AG04450 (cell line): ENCODE data around the gene ITFG1. TPM values are rescaled to one million over a fixed set of nuclear protein-coding genes. Genes with fewer than 3 reads are reported as not detected.
"Not testable (repeated sequence)": the region's sequence is repeated elsewhere in the genome, so short reads cannot be mapped to it uniquely, and the experiment has no call there.

ENCODE experiments used
- CTCF ChIA-PET: fragments of 300-600, 350-600 bp; formaldehyde crosslinking; extraction: SDS; loops from one replicate; lab custom pipeline; 2022; ENCODE audit warnings: antibody characterized with exemption, inconsistent platforms; lab: Charles Lee
- POLR2A ChIA-PET: fragments of 350-600 bp; formaldehyde crosslinking; extraction: SDS; loops from one replicate; lab custom pipeline; 2021; ENCODE audit warnings: antibody characterized with exemption, inconsistent platforms; lab: Yijun Ruan, JAX
- DNase-seq: peaks from one replicate; pipeline ENCODE4 v3.0.0-alpha.2; 2011; ENCODE audit warnings: low read depth, low spot score
- H3K27ac ChIP-seq: one replicate; pipeline ENCODE4 v1.5.1; 2012; ENCODE audit warnings: low read depth, low read length, control low read depth
- H3K27me3 ChIP-seq: one replicate; pipeline ENCODE4 v1.6.0; 2012; ENCODE audit warnings: low read length; ENCODE audit not compliant: control insufficient read depth, insufficient read depth
- H3K4me3 ChIP-seq: 2 replicates; pipeline ENCODE4 v1.5.1; 2011; ENCODE audit warnings: mild to moderate bottlenecking, low read depth, low read length, control low read depth
- H3K9me3 ChIP-seq: 2 replicates; pipeline ENCODE4 v1.5.1; 2012; ENCODE audit warnings: low read length; ENCODE audit not compliant: control insufficient read depth, insufficient read depth
- polyA plus RNA-seq: library from polyadenylated mRNA; depleted of rRNA; stranded (reverse); fragments of >200 nt; gene quantifications from 2 replicates; pipeline ENCODE4 v1.2.3, GENCODE V29; 2011
- TF ChIP-seq, protein P1 (sequence below): IDR thresholded peaks from 2 replicates; pipeline ENCODE4 v1.5.1; 2011; ENCODE audit warnings: low read depth, low read length, control low read depth, inconsistent platforms

The ITFG1 gene
- polyA plus RNA-seq, 1 experiment = 125 TPM

DNA sequence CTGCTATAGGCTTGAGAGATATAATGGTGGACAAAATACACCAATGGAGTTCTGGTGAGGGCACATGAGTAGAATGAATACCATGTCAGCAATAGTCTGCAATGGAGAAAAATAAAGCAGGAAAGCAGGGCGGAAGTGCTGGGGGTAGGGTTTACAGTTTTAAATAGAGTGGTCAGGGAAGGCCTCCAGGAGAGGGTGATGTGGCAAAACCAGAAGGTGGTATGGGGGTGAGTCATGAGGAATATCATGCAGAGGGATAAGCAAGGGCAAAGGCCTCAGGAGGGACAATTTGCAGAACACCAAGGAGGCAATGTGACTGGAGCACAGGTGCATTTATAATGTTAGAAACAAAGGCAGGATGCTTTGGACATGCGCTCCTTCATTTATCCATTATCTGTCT lies 102.0 kb downstream of the ITFG1 start:
- TF ChIP-seq, protein P1, sequence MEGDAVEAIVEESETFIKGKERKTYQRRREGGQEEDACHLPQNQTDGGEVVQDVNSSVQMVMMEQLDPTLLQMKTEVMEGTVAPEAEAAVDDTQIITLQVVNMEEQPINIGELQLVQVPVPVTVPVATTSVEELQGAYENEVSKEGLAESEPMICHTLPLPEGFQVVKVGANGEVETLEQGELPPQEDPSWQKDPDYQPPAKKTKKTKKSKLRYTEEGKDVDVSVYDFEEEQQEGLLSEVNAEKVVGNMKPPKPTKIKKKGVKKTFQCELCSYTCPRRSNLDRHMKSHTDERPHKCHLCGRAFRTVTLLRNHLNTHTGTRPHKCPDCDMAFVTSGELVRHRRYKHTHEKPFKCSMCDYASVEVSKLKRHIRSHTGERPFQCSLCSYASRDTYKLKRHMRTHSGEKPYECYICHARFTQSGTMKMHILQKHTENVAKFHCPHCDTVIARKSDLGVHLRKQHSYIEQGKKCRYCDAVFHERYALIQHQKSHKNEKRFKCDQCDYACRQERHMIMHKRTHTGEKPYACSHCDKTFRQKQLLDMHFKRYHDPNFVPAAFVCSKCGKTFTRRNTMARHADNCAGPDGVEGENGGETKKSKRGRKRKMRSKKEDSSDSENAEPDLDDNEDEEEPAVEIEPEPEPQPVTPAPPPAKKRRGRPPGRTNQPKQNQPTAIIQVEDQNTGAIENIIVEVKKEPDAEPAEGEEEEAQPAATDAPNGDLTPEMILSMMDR = no peak
- no peak overlapping the region for H3K4me3 ChIP-seq
- CTCF ChIA-PET = no interaction called here
- H3K9me3 ChIP-seq = no peaks in the 10 kb centered on the region
- POLR2A ChIA-PET = no interaction called here
- no peak for DNase-seq
- no peaks in the 10 kb centered on the region for H3K27me3 ChIP-seq
- no peak overlapping the region for H3K27ac ChIP-seq

DNA sequence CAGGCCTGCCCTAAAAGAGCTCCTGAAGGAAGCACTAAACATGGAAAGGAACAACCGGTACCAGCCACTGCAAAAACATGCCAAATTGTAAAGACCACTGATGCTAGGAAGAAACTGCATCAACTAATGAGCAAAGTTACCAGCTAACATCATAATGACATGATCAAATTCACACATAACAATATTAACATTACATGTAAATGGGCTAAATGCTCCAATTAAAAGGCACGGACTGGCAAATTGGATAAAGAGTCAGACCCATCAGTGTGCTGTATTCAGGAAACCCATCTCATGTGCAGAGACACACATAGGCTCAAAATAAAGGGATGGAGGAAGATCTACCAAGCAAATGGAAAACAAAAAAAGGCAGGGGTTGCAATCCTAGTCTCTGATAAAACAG lies 111.8 kb downstream of the ITFG1 start:
- H3K27ac ChIP-seq, CTCF ChIA-PET, H3K9me3 ChIP-seq, H3K4me3 ChIP-seq, H3K27me3 ChIP-seq, DNase-seq, POLR2A ChIA-PET: not testable (repeated sequence)

GRCh38 chr16:47347021-47347696 lies 113.7 kb downstream of the ITFG1 start:
- not testable (repeated sequence) for DNase-seq

DNA sequence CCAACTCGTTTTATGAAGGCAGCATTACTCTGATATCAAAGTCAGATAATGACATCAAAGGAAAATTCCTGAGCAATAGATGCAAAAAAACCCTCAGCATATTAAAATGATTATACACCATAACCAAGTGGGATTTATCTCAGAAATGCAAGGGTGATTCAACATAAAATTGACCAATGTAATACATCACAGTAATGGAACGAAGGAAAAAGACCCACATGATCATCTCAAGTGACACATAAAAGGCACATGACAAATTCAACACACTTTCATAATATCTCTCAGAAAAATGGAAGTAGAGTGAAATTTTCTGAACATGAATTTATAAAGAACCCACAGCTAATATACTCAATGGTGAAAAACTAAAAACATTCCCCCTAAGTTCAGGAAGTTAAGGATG lies 118.8 kb downstream of the ITFG1 start:
- Histone ChIP-seq H3K4me3 (no peak overlapping the region), H3K27ac (no peak overlapping the region), H3K9me3 (peaks cover 12% of the 10 kb centered on the region), H3K27me3 (no peaks in the 10 kb centered on the region)
- no peak for DNase-seq
- TF ChIP-seq, protein P1 = no peak
- POLR2A ChIA-PET = no interaction called here
- CTCF ChIA-PET = no interaction called here

More at GRCh38 chr16:47347021-47347696, 113.7 kb downstream of the ITFG1 start:
- H3K9me3 ChIP-seq, POLR2A ChIA-PET, H3K4me3 ChIP-seq, H3K27me3 ChIP-seq, CTCF ChIA-PET, H3K27ac ChIP-seq: not testable (repeated sequence)

DNA sequence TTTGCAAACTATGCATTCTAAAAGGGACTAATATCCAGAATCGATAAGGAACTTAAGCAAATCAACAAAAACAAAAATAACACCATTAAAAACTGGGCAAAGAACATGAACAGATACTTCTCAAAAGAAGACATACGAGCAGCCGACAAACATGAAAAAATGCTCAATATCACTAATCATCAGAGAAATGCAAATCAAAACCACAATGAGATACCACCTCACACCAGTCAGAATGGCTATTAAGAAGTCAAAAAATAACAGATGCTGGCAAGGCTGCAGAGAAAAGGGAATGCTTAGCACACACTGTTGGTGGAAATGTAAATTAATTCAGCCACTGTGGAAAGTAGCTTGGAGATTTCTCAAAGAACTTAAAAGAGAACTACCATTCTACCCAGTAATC lies 130.3 kb downstream of the ITFG1 start:
- POLR2A ChIA-PET, H3K27ac ChIP-seq, H3K27me3 ChIP-seq, DNase-seq, H3K9me3 ChIP-seq, H3K4me3 ChIP-seq, CTCF ChIA-PET: not testable (repeated sequence)

GRCh38 chr16:47324309-47324708 lies 136.6 kb downstream of the ITFG1 start:
- POLR2A ChIA-PET, H3K4me3 ChIP-seq, H3K27me3 ChIP-seq, DNase-seq, H3K27ac ChIP-seq, CTCF ChIA-PET, H3K9me3 ChIP-seq: not testable (repeated sequence)

DNA sequence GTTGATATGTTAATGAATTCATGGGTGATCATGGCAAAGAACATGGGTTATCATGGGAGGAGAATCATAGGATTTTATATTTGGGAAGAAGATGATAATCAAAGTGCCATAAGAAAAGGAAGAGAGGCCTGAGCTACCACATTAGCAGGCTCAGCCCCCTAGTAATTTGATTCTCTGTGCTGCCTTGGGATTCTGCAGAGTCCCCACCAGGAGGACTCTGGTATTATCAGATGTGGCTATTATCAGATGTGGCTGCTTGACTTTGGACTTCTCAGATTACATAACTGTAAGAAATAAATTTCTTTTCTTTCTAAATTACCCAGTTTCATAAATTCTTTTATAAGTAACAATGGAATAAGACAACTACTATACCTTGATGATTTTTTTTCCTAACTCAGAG lies 137.6 kb downstream of the ITFG1 start:
- ChIA-PET POLR2A (no interaction called here), CTCF (interaction anchor here (0.5 to 2.5 kb wide), 3 partner anchors 14 to 841 kb away, joined by 3 to 6 read pairs (median 3); no protein-coding TSS in a partner anchor)
- no peak overlapping the region for H3K4me3 ChIP-seq
- H3K9me3 ChIP-seq = no peaks in the 10 kb centered on the region
- TF ChIP-seq, protein P1 = peak; percentile 17
- DNase-seq = no peak
- H3K27ac ChIP-seq = no peak overlapping the region
- H3K27me3 ChIP-seq = no peaks in the 10 kb centered on the region
